ENCODE measurements around the gene ADAMTS10.

DNA sequence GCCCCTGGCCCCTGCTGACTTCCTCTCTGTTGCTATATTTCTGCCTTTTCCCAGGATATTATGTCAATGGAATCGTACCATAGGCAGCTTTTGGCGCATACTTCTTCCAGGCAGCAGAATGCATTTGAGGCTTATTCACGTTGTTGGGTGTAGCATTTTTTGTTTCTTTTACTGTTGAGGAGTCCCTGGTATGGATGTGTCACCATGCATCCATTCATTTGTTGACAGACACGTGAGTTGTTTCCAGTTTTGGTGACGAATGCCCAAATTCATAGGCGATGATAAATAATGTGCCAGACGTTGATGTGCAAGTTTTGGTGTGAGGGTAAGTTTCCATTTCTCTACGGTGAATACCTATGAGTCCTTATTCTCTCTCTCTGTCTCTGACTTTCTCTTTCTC, 24.9 kb upstream of the ADAMTS10 start:
- TF ChIP-seq, protein P1, sequence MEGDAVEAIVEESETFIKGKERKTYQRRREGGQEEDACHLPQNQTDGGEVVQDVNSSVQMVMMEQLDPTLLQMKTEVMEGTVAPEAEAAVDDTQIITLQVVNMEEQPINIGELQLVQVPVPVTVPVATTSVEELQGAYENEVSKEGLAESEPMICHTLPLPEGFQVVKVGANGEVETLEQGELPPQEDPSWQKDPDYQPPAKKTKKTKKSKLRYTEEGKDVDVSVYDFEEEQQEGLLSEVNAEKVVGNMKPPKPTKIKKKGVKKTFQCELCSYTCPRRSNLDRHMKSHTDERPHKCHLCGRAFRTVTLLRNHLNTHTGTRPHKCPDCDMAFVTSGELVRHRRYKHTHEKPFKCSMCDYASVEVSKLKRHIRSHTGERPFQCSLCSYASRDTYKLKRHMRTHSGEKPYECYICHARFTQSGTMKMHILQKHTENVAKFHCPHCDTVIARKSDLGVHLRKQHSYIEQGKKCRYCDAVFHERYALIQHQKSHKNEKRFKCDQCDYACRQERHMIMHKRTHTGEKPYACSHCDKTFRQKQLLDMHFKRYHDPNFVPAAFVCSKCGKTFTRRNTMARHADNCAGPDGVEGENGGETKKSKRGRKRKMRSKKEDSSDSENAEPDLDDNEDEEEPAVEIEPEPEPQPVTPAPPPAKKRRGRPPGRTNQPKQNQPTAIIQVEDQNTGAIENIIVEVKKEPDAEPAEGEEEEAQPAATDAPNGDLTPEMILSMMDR (IDR thresholded peaks at IDR 0.05), result no peak
- no peak for TF ChIP-seq POLR2A (IDR thresholded peaks at IDR 0.05)

Data from esophagus squamous epithelium (tissue), 4 donors.